Measurements from ENCODE around the gene TENT4A. TPM values are rescaled to one million over a fixed set of nuclear protein-coding genes. Genes with fewer than 3 reads are reported as not detected.
A peak's percentile ranks its signal among the peaks of the same experiment; 100 is the strongest.

TENT4A gene
- total RNA-seq, 4 donors from 2014 or later: 8.0 to 30.7 (median 17.9) TPM

DNA sequence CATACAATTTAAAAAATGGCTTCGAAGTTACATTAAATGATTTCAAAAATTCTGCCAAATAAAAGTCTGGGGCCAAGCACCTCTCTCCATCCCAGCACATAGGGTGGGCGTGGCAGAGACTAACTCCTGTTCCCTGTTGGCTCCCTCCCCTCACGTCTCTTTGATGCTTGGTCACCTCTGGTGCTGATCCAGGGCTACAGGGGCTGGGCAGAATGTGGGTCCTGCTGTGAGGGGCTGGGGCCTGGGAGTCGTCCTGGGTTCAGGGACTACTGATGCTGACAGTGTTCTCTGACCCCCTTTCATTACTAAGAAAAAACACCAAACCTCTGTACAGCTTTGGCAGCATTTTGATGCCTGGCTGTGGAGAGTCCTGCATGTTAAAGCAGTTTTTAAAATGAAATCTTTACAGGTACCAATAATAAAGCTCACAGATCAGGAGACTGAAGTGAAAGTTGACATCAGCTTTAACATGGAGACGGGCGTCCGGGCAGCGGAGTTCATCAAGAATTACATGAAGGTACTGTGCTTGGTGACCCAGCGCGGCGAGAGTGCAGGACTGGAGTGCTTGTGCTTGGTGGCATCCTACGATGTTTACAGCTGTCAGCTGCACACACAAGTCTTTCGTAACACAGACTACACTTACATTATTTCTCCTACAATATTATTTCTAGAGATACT, 29.0 kb downstream of the TENT4A start:
- peaks cover 0 to 5% (median 0%) of the 10 kb centered on the region in 3 donors for H3K4me1 ChIP-seq
- no peak overlapping the region for H3K27ac ChIP-seq
- 86 to 88% methylated on average over 13 of the region's 13 CpGs for WGBS, 2 donors
- intact Hi-C loops (cut with DNase I): no loop called here
- DNase-seq: no peak
- no peak overlapping the region for H3K4me3 ChIP-seq
- H3K27me3 ChIP-seq: no peaks in the 10 kb centered on the region
- TF ChIP-seq CTCF (IDR thresholded peaks at IDR 0.05) (no peak), POLR2A (IDR thresholded peaks at IDR 0.05) (no peak)
- H3K36me3 ChIP-seq: peaks cover 5 to 92% (median 17%) of the 10 kb centered on the region in 3 donors
- H3K9me3 ChIP-seq: no peaks in the 10 kb centered on the region

DNA sequence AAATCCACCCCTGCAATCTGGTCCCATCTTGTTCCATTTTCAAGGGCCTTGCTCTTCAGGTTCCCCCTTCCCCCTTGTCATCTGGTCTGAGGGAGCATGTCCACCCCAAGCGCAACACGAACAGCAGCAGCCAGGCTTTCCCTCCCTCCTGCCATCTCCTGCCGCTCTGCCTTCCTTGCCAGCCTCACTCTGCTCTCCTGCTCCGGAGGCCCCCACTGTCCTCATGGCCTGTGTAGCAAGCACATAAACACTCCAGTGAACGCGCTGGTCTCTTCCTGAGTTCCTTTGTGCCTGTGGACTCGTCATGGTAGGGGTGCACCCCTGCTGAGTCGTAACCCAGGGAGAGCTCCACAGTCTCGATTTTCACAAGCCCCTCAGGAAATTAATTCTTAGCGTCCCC, 29.9 kb downstream of the TENT4A start:
- H3K4me1 ChIP-seq: peaks cover 0 to 5% (median 0%) of the 10 kb centered on the region in 3 donors
- peaks cover 8 to 93% (median 17%) of the 10 kb centered on the region in 3 donors for H3K36me3 ChIP-seq
- H3K27ac ChIP-seq: no peak overlapping the region
- intact Hi-C loops (cut with DNase I): no loop called here
- TF ChIP-seq CTCF (IDR thresholded peaks at IDR 0.05): no peak
- TF ChIP-seq POLR2A (IDR thresholded peaks at IDR 0.05): no peak
- H3K4me3 ChIP-seq: no peak overlapping the region
- DNase-seq: no peak
- WGBS, 2 donors: 85 to 88% methylated on average over 8 to 10 of the region's 10 CpGs
- no peaks in the 10 kb centered on the region for H3K9me3 ChIP-seq
- no peaks in the 10 kb centered on the region for H3K27me3 ChIP-seq

DNA sequence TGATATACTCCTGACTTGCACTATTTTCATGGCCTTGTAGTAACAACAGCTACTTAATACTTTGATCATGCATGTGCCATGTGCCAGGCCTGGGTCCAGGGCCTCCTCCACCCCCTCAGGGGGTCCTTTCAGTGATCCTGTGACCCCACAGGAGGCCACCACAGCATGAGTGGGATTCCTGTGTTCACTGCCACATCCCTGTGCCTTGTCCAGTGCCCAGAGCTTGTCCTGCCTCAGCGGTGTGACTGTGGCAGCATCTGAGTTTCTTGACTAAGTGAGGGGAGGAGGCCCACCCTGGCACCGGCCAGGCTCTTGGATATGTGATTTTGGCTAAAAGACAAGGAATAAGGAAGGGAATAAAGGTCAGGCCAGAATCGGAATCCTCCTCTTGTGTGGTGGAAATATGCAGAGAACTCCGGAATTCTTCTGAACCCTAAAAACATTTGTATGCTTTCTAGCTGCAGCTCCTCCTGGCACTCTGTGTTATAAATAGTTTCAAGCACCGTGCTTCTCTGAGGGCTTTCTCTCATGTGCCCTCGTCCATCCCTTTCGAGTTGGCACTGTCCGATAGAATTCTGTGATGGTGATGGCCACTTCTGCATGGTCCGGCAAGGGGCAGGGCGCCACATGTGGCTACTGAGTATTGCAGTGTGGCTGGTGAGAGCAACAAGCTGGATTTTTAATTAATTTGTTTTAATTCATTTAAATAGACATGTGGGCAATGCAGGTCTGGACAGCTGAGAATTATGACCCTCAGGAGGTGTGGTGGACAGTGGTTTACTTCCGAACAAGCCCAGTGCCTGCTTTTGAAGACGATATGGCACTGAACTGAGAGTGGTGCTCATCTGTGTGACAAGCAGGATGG, 31.8 kb downstream of the TENT4A start:
- TF ChIP-seq CTCF (IDR thresholded peaks at IDR 0.05) (no peak), POLR2A (IDR thresholded peaks at IDR 0.05) (no peak)
- H3K36me3 ChIP-seq: peaks cover 11 to 93% (median 17%) of the 10 kb centered on the region in 3 donors

DNA sequence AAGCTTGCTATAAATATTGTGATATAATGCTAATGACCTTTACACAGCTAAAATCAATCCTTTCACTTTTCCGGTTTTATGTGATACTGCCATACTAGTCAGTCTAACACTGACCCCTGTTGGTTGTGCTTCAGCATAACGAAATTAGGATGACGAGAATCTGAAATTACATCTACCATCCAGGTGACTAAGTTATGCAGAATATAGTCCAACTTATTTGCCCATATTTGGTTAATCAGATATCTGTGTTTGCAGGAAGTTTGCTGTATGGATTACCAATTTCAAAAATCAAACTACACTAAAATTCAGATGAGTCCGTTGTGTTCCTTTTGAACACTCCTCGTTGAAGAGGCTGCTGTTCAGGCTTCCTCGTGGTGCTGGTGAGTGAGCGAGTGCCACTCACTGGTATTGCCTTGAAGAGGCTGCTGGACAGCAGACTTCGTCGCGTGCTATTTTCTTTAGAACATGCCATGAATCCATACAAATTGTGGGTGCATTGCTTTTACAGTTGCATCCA, 32.5 kb downstream of the TENT4A start:
- Histone ChIP-seq H3K27ac (no peak overlapping the region), H3K27me3 (no peaks in the 10 kb centered on the region), H3K36me3 (peaks cover 6 to 93% (median 21%) of the 10 kb centered on the region in 3 donors), H3K4me1 (peaks cover 0 to 5% (median 0%) of the 10 kb centered on the region in 3 donors), H3K4me3 (no peak overlapping the region), H3K9me3 (no peaks in the 10 kb centered on the region)
- no peak for DNase-seq
- intact Hi-C loops (cut with DNase I): no loop called here
- peak in 5 of 6 experiments; percentile 58 to 74 (median 66) for TF ChIP-seq CTCF (IDR thresholded peaks at IDR 0.05)
- no peak for TF ChIP-seq POLR2A (IDR thresholded peaks at IDR 0.05)
- WGBS, 2 donors: 66 to 67% methylated on average over 10 of the region's 10 CpGs

More for the DNA sequence above, 31.8 kb downstream of the TENT4A start:
- Histone ChIP-seq H3K27me3 (no peaks in the 10 kb centered on the region), H3K27ac (no peak overlapping the region), H3K4me1 (peaks cover 0 to 5% (median 0%) of the 10 kb centered on the region in 3 donors), H3K4me3 (no peak overlapping the region), H3K9me3 (no peaks in the 10 kb centered on the region)
- intact Hi-C loops (cut with DNase I): no loop called here
- no peak for DNase-seq
- 54 to 80% methylated on average over 8 to 11 of the region's 12 CpGs for WGBS, 2 donors

DNA sequence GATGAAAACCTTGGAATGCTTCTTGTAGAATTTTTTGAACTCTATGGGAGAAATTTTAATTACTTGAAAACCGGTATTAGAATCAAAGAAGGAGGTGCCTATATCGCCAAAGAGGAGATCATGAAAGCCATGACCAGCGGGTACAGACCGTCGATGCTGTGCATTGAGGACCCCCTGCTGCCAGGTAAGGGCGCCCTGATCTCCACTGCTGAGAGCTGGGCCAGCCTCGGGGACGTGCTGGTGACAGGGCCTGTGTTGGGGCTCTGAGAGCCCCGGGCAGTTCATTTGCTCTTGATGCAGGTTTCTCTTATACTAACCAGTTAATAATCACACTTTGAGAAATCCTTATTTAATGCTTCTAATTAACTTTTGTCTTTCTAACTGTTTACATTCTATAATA, 33.0 kb downstream of the TENT4A start:
- Histone ChIP-seq H3K9me3 (no peaks in the 10 kb centered on the region), H3K4me3 (no peak overlapping the region), H3K36me3 (peaks cover 6 to 93% (median 21%) of the 10 kb centered on the region in 3 donors), H3K4me1 (peaks cover 0 to 5% (median 0%) of the 10 kb centered on the region in 3 donors), H3K27me3 (no peaks in the 10 kb centered on the region), H3K27ac (no peak overlapping the region)
- intact Hi-C loops (cut with DNase I): no loop called here
- WGBS, 2 donors: 84 to 86% methylated on average over 8 to 9 of the region's 9 CpGs
- no peak for DNase-seq
- no peak for TF ChIP-seq POLR2A (IDR thresholded peaks at IDR 0.05)
- no peak for TF ChIP-seq CTCF (IDR thresholded peaks at IDR 0.05)

Measured in esophagus squamous epithelium (tissue), 5 donors.